Measurements from ENCODE around the gene TMEM94. TPM values are rescaled to one million over a fixed set of nuclear protein-coding genes. Genes with fewer than 3 reads are reported as not detected.
A peak's percentile ranks its signal among the peaks of the same experiment; 100 is the strongest.

TMEM94 gene
- total RNA-seq, 2 experiments from 2014 or later, result 80.3 to 82.1 TPM

DNA sequence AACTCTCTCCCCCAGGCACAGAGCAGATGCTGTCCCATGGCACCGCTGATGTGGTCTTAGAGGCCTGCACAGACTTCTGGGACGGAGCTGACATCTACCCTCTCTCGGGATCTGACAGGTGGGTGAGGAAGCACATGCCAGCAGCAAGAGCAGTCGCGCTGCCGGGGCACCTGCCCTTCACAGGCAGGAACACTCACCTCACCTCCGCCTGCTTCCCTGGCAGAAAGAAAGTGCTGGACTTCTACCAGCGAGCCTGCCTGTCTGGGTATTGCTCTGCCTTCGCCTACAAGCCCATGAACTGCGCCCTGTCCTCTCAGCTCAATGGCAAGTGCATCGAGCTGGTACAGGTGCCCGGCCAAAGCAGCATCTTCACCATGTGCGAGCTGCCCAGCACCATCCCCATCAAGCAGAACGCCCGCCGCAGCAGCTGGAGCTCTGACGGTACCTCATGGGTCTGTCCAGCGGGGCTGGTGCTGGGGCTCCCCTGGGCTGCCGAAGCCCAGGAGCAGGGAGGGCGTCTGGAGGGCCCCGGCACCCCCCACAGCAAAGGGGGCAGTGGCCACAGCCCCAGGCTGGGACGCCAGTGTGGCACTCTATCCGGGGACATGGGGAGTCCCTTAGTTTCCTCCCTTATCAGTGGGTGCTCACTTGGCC lies 37.2 kb downstream of the TMEM94 start:
- CTCF ChIA-PET, result no interaction called here
- POLR2A ChIA-PET, result no interaction called here
- Mint-ChIP-seq H3K4me3 (no peak overlapping the region), H3K36me3 (ENCODE audit: low read depth) (peaks cover 2% of the 10 kb centered on the region), H3K9me3 (no peaks in the 10 kb centered on the region), H3K4me1 (peaks cover 11% of the 10 kb centered on the region), H3K27me3 (no peaks in the 10 kb centered on the region), H3K27ac (no peak overlapping the region)
- DNase-seq, result no peak

DNA sequence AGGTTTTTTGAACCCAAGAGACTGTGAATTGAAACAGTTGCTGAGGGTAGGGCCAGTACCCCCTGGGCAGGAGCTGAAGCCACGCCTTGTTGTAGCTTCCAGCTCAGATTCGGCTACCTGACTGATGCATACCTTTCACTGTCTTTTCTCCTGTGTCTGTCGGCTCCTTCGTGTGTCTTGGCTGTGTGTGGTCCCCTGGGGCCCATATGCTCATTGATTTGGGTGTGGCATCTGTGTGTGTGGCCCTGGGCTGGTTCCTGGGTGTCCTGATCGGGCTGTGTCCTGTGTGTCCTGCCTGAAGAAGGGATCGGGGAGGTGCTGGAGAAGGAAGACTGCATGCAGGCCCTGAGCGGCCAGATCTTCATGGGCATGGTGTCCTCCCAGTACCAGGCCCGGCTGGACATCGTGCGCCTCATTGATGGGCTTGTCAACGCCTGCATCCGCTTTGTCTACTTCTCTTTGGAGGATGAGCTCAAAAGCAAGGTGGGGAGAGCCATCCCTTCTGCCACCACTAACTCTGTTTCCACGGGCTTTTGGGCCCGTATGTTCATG lies 38.0 kb downstream of the TMEM94 start:
- Mint-ChIP-seq H3K4me3 (no peak overlapping the region), H3K36me3 (ENCODE audit: low read depth) (peaks cover 2% of the 10 kb centered on the region), H3K4me1 (peaks cover 11% of the 10 kb centered on the region), H3K27me3 (no peaks in the 10 kb centered on the region), H3K9me3 (no peaks in the 10 kb centered on the region), H3K27ac (no peak overlapping the region)
- no peak for DNase-seq
- ChIA-PET POLR2A (no interaction called here), CTCF (interaction anchor here (1.2 kb wide), 1 partner anchor 13 kb away, joined by 3 read pairs; no protein-coding TSS in a partner anchor)

DNA sequence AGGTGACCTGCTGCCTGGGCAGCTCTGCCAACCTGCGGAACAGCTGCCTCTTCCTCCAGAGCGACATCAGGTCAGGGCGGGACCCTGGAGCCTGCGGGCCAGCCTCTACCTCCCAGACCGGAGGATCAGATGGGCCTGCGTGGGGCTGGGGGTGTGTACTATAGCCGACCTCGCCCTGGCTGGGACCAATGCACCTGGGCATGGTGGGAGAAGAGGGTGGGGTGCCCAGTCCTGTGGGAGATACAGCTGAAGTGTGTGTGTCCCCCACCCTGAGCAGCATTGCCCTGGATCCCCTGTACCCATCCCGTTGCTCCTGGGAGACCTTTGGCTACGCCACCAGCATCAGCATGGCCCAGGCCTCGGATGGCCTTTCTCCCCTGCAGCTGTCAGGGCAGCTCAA lies 39.6 kb downstream of the TMEM94 start:
- ChIA-PET CTCF (no interaction called here), POLR2A (no interaction called here)
- no peak overlapping the region for H3K4me3 Mint-ChIP-seq
- H3K27me3 Mint-ChIP-seq, result no peaks in the 10 kb centered on the region
- no peak for DNase-seq
- no peak overlapping the region for H3K27ac Mint-ChIP-seq
- H3K9me3 Mint-ChIP-seq, result no peaks in the 10 kb centered on the region
- peaks cover 11% of the 10 kb centered on the region for H3K4me1 Mint-ChIP-seq
- peaks cover 2% of the 10 kb centered on the region for H3K36me3 Mint-ChIP-seq (ENCODE audit: low read depth)

DNA sequence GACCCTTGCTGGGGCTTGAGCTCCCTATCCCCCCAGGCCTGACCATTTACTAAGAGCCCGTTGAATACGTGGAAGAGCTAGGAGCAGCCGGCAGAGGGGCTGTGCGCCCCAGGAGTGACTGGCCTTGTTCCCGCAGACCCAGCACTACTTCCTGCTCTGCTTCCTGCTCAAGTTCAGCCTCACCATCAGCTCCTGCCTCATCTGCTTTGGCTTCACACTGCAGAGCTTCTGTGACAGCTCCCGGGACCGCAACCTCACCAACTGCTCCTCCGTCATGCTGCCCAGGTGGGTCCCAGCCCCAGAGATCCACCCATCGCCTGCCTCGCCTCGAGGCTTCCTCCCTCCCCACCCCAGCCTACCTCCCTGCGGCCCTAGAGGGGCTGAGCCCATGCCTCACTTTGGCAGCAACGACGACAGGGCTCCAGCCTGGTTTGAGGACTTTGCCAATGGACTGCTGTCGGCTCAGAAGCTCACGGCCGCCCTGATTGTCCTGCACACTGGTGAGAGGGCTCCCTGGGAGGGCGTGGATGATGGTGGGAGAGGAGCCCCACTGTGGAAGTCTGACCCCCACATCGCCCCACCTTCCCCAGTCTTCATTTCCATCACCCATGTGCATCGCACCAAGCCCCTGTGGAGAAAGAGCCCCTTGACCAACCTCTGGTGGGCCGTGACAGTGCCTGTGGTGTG lies 41.7 kb downstream of the TMEM94 start:
- CTCF ChIA-PET, result interaction anchor here (0.6 to 2.7 kb wide), 4 partner anchors 14 to 38 kb away, joined by 3 to 9 read pairs (median 4); partner anchors contain the start of gene TSEN54
- Mint-ChIP-seq H3K27ac (peak overlapping the region; percentile 69), H3K4me3 (no peak overlapping the region), H3K36me3 (ENCODE audit: low read depth) (peaks cover 2% of the 10 kb centered on the region), H3K4me1 (peaks cover 11% of the 10 kb centered on the region), H3K27me3 (no peaks in the 10 kb centered on the region), H3K9me3 (no peaks in the 10 kb centered on the region)
- POLR2A ChIA-PET, result no interaction called here
- no peak for DNase-seq

DNA sequence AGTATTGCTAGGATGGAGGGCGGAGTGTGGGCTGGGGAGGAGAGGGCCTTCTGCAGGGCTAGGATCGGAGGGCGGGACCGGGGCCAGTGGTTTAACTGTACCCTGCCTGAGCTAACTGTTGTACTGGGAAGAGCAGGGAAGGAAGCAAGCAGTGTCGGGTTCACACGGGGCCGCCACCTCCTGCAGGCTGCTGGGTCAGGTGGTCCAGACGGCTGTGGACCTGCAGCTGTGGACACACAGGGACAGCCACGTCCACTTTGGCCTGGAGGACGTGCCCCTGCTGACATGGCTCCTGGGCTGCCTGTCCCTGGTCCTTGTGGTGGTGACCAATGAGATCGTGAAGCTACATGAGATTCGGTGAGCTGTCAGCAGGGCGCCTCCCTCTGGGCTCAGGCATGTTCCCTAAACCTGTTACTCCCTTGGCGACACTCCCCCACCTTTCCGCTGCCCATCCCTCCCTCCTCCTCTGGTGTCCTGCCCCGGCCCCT lies 42.3 kb downstream of the TMEM94 start:
- Mint-ChIP-seq H3K27me3 (no peaks in the 10 kb centered on the region), H3K27ac (peak overlapping the region; percentile 69), H3K4me1 (peaks cover 11% of the 10 kb centered on the region), H3K9me3 (no peaks in the 10 kb centered on the region), H3K4me3 (no peak overlapping the region), H3K36me3 (ENCODE audit: low read depth) (peaks cover 2% of the 10 kb centered on the region)
- POLR2A ChIA-PET, result no interaction called here
- CTCF ChIA-PET, result interaction anchor here (1.0 to 2.7 kb wide), 3 partner anchors 10 to 18 kb away, joined by 3 to 9 read pairs (median 4); partner anchors contain the start of gene TSEN54
- no peak for DNase-seq

DNA sequence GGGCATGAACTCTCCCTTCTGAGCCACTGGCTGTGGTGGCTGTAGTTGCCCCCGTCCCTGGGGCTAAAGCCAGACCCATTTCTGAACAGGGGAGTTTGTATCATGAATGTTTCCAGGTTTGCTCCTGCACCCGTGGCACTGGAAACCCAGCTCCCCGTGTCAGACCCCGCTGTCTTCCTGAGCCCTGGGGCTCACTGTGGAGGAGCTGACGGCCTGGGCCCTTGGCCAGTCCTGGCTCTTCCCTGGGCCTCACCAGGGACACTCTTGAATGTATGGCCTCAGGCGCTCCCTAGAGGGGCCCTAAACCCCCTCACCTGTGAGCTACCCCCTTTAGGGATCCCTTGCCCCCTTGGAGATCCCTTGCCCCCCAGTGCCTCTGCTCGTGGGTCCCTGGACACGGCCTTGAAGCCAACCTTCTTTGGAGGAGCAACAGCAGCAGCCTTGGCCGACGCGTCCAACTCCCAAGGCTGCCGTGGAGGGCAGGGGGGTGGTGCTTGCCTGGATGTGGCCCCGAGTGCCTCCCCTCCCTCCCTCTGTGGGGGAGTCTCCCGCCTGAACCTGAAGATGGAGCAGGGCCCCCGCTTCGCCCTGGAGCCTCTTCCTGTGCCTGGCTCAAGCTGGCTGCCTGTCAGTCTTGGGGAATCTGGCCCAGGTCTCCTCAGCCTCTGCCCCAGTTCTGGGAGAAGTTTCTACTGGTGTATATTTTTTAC lies 43.0 kb downstream of the TMEM94 start:
- peaks cover 11% of the 10 kb centered on the region for H3K4me1 Mint-ChIP-seq
- DNase-seq, result no peak
- ChIA-PET CTCF (interaction anchor here (1.0 to 2.7 kb wide), 3 partner anchors 10 to 17 kb away, joined by 3 to 9 read pairs (median 6); partner anchors contain the start of gene TSEN54), POLR2A (no interaction called here)
- H3K36me3 Mint-ChIP-seq (ENCODE audit: low read depth), result peaks cover 2% of the 10 kb centered on the region
- H3K4me3 Mint-ChIP-seq, result no peak overlapping the region
- H3K9me3 Mint-ChIP-seq, result no peaks in the 10 kb centered on the region
- H3K27me3 Mint-ChIP-seq, result no peaks in the 10 kb centered on the region
- peak overlapping the region; percentile 64 for H3K27ac Mint-ChIP-seq

DNA sequence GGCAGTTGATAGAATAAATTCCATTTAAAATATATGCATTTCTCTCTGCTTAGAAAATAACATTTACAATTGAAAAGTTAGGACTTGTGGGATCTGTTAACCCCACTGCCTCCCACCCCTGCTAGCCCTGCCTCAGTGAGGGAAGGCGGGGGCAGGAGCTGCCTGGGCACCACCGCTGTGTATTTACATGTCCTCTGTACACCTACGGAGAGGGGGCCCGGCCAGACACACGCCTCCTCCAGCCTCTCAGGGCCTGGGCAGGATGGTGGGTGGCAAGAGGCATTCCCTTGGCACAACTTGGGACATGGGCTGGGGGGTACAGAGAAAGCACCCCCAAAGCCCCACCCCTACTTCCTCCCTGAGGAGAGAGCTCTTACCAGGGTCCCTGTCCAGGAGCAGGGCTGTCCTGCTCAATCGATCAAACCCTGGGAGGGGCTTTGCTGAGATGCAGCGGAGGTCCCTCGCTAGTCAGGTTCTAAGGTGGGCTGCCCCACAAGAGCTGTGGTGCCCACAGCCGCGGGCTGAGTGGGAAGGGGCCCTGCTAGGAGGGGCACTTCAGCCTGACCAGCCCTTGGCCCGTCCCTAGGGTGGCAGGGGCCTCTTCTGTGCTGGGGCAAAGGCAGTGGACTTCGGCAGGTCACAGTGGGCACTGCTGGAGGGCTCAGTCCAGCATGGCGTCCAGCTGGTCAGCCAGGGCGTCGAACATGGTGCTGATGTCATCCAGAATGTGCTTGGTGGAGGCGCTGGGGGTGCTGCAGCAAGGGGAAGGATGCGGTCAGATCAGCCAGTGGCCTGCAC lies 44.2 kb downstream of the TMEM94 start:
- H3K4me3 Mint-ChIP-seq, result no peak overlapping the region
- CTCF ChIA-PET, result interaction anchor here (0.5 to 2.3 kb wide), 3 partner anchors 12 to 749 kb away, joined by 3 to 6 read pairs (median 6); no protein-coding TSS in a partner anchor
- peaks cover 11% of the 10 kb centered on the region for H3K4me1 Mint-ChIP-seq
- POLR2A ChIA-PET, result no interaction called here
- no peak for DNase-seq
- H3K27ac Mint-ChIP-seq, result no peak overlapping the region
- H3K27me3 Mint-ChIP-seq, result no peaks in the 10 kb centered on the region
- peaks cover 2% of the 10 kb centered on the region for H3K36me3 Mint-ChIP-seq (ENCODE audit: low read depth)
- H3K9me3 Mint-ChIP-seq, result no peaks in the 10 kb centered on the region

DNA sequence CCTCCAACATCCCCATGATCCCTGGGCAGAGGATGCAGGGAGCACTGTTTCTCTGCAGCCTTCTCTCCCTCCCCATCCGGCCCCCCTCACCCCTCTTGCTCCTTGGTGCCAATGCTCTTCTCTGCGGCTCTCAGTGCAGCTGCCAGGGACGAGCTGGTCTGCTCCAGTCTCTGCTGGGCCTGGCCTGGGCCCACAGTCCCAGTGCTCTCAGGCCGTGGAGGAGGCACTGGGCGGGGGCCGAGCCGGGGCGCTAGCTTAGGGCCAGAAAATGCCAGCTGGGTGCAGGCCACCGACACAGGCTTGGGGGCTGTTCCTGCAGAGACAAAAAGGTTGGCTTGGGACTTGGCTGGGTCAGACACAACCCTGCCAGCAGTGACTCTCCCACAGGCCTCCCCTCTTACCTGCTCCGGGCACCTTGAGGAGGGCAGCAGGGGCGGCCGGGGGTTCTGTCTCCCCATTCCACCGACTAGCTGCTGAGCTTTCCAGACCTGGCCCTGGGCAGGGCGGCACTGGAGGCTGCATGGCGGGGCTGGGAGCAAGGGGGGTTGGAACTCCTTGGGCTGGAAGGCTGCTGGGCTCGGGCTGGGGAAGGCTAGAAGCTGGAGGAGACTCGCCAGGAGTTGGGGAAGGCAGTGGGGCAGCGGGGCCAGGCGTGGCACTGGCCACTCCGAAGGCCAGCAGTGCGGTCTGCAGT lies 45.1 kb downstream of the TMEM94 start:
- CTCF ChIA-PET, result interaction anchor here (0.6 to 2.3 kb wide), 4 partner anchors 11 to 750 kb away, joined by 3 to 6 read pairs (median 4); no protein-coding TSS in a partner anchor
- no peak overlapping the region for H3K4me3 Mint-ChIP-seq
- peaks cover 11% of the 10 kb centered on the region for H3K4me1 Mint-ChIP-seq
- H3K36me3 Mint-ChIP-seq (ENCODE audit: low read depth), result peaks cover 2% of the 10 kb centered on the region
- H3K27me3 Mint-ChIP-seq, result no peaks in the 10 kb centered on the region
- no peak overlapping the region for H3K27ac Mint-ChIP-seq
- no peaks in the 10 kb centered on the region for H3K9me3 Mint-ChIP-seq
- DNase-seq, result no peak
- POLR2A ChIA-PET, result no interaction called here

DNA sequence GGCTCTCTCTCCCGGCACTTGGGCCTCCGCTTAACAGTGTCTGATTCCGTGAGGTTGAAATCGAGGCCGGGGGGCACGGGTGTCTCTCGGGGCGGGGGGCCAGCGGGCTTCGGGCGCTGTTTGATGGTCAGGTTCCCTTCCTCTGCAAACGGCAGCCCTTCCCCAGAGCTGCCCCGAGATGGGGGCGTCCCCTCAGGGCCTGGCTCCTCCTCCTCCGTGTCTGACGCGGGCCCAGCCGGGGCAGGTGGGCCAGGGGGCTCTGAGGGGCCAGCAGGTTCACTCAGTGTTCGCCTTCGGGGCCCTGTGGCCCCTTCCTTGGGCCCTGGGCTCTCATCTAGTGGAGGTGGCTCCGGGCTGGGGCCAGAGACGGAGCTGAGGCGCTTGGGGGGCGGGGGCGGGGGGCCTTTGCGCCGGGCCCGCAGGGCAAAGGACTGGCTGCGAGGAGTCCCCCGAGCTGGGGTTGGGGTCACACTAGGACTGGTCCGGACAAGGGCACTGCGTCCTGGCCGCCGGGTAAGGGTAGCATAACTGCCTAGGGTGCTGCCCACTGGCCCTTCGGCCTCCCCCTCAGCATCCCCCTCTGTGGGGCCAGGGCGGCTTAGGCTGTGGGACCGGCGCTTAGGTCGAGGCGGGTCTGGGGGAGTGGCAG lies 45.8 kb downstream of the TMEM94 start:
- peaks cover 11% of the 10 kb centered on the region for H3K4me1 Mint-ChIP-seq

DNA sequence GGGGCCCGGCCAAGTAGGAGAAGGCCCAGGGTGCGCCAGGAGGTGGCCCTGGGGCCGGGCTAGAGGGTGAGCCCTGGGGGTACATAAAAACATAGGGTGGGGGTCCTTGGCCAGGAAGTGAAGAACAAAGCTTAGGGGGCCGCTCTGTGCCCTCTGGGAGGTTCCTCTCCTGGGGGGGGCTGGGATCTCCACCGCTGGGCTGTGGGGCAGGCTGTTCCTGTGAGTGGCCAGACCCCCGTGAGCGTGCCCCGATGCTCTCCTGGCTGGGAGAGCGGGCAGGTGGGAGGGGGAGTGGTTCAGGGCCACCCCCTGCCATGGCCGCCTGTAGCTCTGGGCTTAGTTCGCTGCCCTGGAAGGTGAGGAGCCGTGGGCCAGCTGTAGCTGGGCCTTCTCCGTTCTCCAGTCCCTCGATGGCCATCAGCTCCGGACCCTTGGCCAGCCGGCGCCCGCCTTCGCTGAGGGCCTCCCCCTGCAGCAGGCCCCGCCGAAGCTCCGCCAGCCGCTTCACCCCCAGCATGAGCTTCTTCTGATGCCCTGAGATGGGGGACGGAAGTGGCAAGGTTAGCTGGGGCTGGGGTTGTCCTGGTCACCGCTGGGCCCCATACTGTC lies 46.4 kb downstream of the TMEM94 start:
- Mint-ChIP-seq H3K27me3 (no peaks in the 10 kb centered on the region), H3K36me3 (ENCODE audit: low read depth) (no peaks in the 10 kb centered on the region), H3K4me1 (peaks cover 7% of the 10 kb centered on the region), H3K9me3 (no peaks in the 10 kb centered on the region), H3K4me3 (no peak overlapping the region), H3K27ac (no peak overlapping the region)
- ChIA-PET CTCF (interaction anchor here (0.5 to 1.9 kb wide), 7 partner anchors 10 to 304 kb away, joined by 3 to 8 read pairs (median 4); partner anchors contain the start of gene TSEN54), POLR2A (interaction anchor here (0.6 kb wide), 1 partner anchor 173 kb away, joined by 4 read pairs; no protein-coding TSS in a partner anchor)
- no peak for DNase-seq

More for the DNA sequence above, 45.8 kb downstream of the TMEM94 start:
- H3K4me3 Mint-ChIP-seq, result no peak overlapping the region
- POLR2A ChIA-PET, result no interaction called here
- H3K27me3 Mint-ChIP-seq, result no peaks in the 10 kb centered on the region
- DNase-seq, result no peak
- no peak overlapping the region for H3K27ac Mint-ChIP-seq
- no peaks in the 10 kb centered on the region for H3K9me3 Mint-ChIP-seq
- CTCF ChIA-PET, result interaction anchor here (0.6 to 2.3 kb wide), 7 partner anchors 10 to 751 kb away, joined by 3 to 8 read pairs (median 4); partner anchors contain the start of gene TSEN54
- H3K36me3 Mint-ChIP-seq (ENCODE audit: low read depth), result no peaks in the 10 kb centered on the region

Data from activated CD4-positive, alpha-beta T cell treated with anti-CD3 and anti-CD28 coated beads, Interleukin-2, amount 10 ng/mL, durations not matched to agents 7 days and 5 days (primary cell).